Nucleus accumbens (tissue), 56 donors: ENCODE data around the gene R3HDM2.
"Not testable (repeated sequence)": the region's sequence is repeated elsewhere in the genome, so short reads cannot be mapped to it uniquely, and the experiment has no call there.

ENCODE experiments used
- DNase-seq, 56 donors: peaks; one replicate each; lab custom pipeline; 2025; lab: John Stamatoyannopoulos, UW

R3HDM2 gene

GRCh38 chr12:57342207-57342691, 88.6 kb downstream of the R3HDM2 start:
- DNase-seq = peak in 50 of 56 donors; percentile 1 to 77 (median 37)

GRCh38 chr12:57341275-57341990, 89.4 kb downstream of the R3HDM2 start:
- peak in 7 of 56 donors; percentile 1 to 19 (median 1) for DNase-seq

GRCh38 chr12:57340104-57340503, 90.7 kb downstream of the R3HDM2 start:
- peak in 38 of 56 donors; percentile 0 to 62 (median 21) for DNase-seq

GRCh38 chr12:57336299-57336698, 94.5 kb downstream of the R3HDM2 start:
- not testable (repeated sequence) for DNase-seq

- peak in 1 of 56 donors; percentile 13 for DNase-seq
These were observed 96.6 kb downstream of the R3HDM2 start for GRCh38 chr12:57334219-57334618.

- no peak for DNase-seq
These were observed 98.1 kb downstream of the R3HDM2 start for GRCh38 chr12:57332646-57333312.

GRCh38 chr12:57330992-57331391, 99.9 kb downstream of the R3HDM2 start:
- no peak for DNase-seq

- no peak for DNase-seq
These were observed 101.6 kb downstream of the R3HDM2 start for GRCh38 chr12:57329219-57329618.

GRCh38 chr12:57325395-57325794, 105.4 kb downstream of the R3HDM2 start:
- DNase-seq = no peak

- DNase-seq = no peak
These were observed 107.4 kb downstream of the R3HDM2 start for GRCh38 chr12:57323416-57323815.

- DNase-seq = no peak
These were observed 110.2 kb downstream of the R3HDM2 start for GRCh38 chr12:57320639-57321038.

GRCh38 chr12:57319678-57320469, 111.0 kb downstream of the R3HDM2 start:
- no peak for DNase-seq

GRCh38 chr12:57315681-57316080, 115.2 kb downstream of the R3HDM2 start:
- DNase-seq = no peak

GRCh38 chr12:57312287-57312686, 118.6 kb downstream of the R3HDM2 start:
- DNase-seq = not testable (repeated sequence)

GRCh38 chr12:57309420-57309819, 121.4 kb downstream of the R3HDM2 start:
- no peak for DNase-seq

GRCh38 chr12:57300961-57301584, 129.8 kb downstream of the R3HDM2 start:
- no peak for DNase-seq

GRCh38 chr12:57299514-57300016, 131.3 kb downstream of the R3HDM2 start:
- DNase-seq = no peak

GRCh38 chr12:57296291-57296690, 134.6 kb downstream of the R3HDM2 start:
- DNase-seq = no peak

- not testable (repeated sequence) for DNase-seq
These were observed 148.8 kb downstream of the R3HDM2 start for GRCh38 chr12:57282073-57282472.
